Pancreas (tissue), 10 donors: ENCODE results near the gene GATA3. TPM values are rescaled to one million over a fixed set of nuclear protein-coding genes. Genes with fewer than 3 reads are reported as not detected.

Source experiments
- ATAC-seq, 4 donors: fragments of 200-7000 bp; cut with Tn5 transposase; one replicate each; pipeline versions ENCODE4 v1.8.0 to v1.9.1; 2020; ENCODE audit warnings: mild to moderate bottlenecking in 4 of 4, moderate library complexity in 4 of 4
- DNase-seq, 6 donors: peaks; one replicate each; pipeline ENCODE4 v3.0.0-alpha.2; 2020
- FAIRE-seq: peaks from 2 replicates; lab custom pipeline; 2012; peaks lifted over from hg19 to GRCh38; lab: Jason Lieb, UNC
- H3K27ac ChIP-seq, 4 donors: fragments of 200-600 bp; sonication (generic); 1 replicate in 3 of 4; 2 replicates in 1 of 4; pipeline versions ENCODE4 v1.5.0 to v1.8.0; 2020
- H3K27me3 ChIP-seq, 4 donors: fragments of 200-600 bp; one replicate each; pipeline ENCODE4 v1.8.0; 2021
- H3K36me3 ChIP-seq, 3 donors: fragments of 200-600 bp; sonication (generic) in 1 of 3; one replicate each; pipeline versions ENCODE4 v1.5.0 to v1.8.0; 2020 to 2021
- H3K4me1 ChIP-seq, 3 donors: fragments of 200-600 bp; one replicate each; pipeline ENCODE4 v1.8.0; 2021
- H3K4me3 ChIP-seq, 4 donors: fragments of 200-600 bp; sonication (generic) in 2 of 4; one replicate each; pipeline versions ENCODE4 v1.5.0 to v1.8.0; 2020 to 2021
- H3K9me3 ChIP-seq, 4 donors: fragments of 200-600 bp; one replicate each; pipeline ENCODE4 v1.8.0; 2021
- WGBS, 2 donors: extraction: QIAGEN DNeasy Blood & Tissue Kit; methylation state at CpG; one replicate each; pipeline ENCODE4 v1.1.7; 2013; 5-methylcytosine and 5-hydroxymethylcytosine counted together
- intact Hi-C, 3 donors: fragments of 100-400 bp; cut with DNase I; formaldehyde crosslinking; loops; one replicate each; pipeline versions ENCODE4 v1.11.1 to v1.14.2; 2022
- polyA plus RNA-seq, 2 donors: library from polyadenylated mRNA; stranded (reverse); fragments of 200-250 nt; gene quantifications; one replicate each; pipeline ENCODE4 v1.2.3, GENCODE V29; 2013
- total RNA-seq, 6 donors: library from RNA; stranded (reverse); fragmentation: NEBNext Ultra II Directional in 4 of 6; extraction: Animal tissue kit (Norgen Biotek cat#: 25700) in 4 of 6; gene quantifications; one replicate each; pipeline versions ENCODE4 v1.2.1 to v1.2.4, GENCODE V29; 2021 to 2023
- TF ChIP-seq, protein P1 (sequence below), 4 donors: fragments of 200-600 bp; sonication (generic) in 3 of 4; IDR thresholded peaks; one replicate each; pipeline versions ENCODE4 v1.5.0 to v1.8.0; 2021; ENCODE audit warnings: antibody characterized with exemption in 4 of 4
- donor health status: healthy with polysubstance abuse.
- donor health status: DM: no; HTN: no; CAD: no; lungs with moderate emphysema.
- donor health status: DM: no; HTN: no; CAD: no.
- donor health status: control.
- donor health status: control.
- donor health status: Bipolar disorder and iron deficiency.
- donor health status: DM: yes; HTN: yes; CAD: no.
- donor health status: DM: no; HTN: no; CAD: no.
- donor health status: DM: no; HTN: no; CAD: no.
- donor health status: DM: yes; HTN: yes; CAD: no.

The GATA3 gene
- total and polyA plus RNA-seq, 8 donors = 0.11 to 0.38 (median 0.23) TPM; not detected in 2

- no peaks in the 10 kb centered on the region for H3K36me3 ChIP-seq
- no peak for ATAC-seq
- H3K4me1 ChIP-seq = no peaks in the 10 kb centered on the region
- 70 to 81% methylated on average over 2 of the region's 2 CpGs for WGBS, 2 donors
- no peak overlapping the region for H3K4me3 ChIP-seq
- H3K27me3 ChIP-seq = no peaks in the 10 kb centered on the region
- no peak for FAIRE-seq
- H3K27ac ChIP-seq = no peak overlapping the region
- intact Hi-C loops = no loop called here
- no peak for DNase-seq
- no peaks in the 10 kb centered on the region for H3K9me3 ChIP-seq
- TF ChIP-seq, protein P1, sequence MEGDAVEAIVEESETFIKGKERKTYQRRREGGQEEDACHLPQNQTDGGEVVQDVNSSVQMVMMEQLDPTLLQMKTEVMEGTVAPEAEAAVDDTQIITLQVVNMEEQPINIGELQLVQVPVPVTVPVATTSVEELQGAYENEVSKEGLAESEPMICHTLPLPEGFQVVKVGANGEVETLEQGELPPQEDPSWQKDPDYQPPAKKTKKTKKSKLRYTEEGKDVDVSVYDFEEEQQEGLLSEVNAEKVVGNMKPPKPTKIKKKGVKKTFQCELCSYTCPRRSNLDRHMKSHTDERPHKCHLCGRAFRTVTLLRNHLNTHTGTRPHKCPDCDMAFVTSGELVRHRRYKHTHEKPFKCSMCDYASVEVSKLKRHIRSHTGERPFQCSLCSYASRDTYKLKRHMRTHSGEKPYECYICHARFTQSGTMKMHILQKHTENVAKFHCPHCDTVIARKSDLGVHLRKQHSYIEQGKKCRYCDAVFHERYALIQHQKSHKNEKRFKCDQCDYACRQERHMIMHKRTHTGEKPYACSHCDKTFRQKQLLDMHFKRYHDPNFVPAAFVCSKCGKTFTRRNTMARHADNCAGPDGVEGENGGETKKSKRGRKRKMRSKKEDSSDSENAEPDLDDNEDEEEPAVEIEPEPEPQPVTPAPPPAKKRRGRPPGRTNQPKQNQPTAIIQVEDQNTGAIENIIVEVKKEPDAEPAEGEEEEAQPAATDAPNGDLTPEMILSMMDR (IDR thresholded peaks at IDR 0.05) = no peak
Observed at GRCh38 chr10:8105932-8106331, 51.4 kb downstream of the GATA3 start.

DNA sequence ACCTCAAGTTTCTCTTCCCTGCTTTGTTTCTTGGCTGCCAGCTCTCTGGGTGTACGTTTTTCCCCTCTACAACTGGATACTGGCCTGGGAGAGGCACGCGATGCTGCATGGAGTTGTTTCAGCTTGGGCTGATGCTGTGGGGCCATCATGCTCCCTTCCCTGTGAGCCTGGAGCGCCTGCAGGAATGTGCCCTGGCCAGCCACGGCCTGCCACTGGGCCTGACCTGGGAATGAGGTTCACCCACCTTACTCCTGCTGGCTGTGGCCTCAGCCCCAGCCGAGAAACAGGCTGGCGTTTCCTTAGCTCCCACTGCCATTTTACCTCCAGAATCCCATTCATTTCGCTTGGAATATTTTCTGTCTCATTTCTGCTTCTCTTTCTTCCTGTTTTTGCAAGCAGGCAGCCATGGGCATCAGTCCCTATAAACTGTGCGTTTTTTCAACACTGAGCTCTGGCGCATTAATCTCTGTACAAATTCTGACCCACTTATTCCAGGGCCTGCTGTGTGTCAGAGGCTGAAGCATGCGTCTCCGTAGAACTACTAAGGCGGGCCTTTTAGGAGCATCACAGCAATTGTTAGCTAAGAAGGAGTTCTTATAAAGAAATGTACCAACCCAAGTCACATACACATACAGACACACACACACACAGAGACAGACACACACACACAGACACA, 57.9 kb downstream of the GATA3 start:
- no peak for FAIRE-seq
- no peak overlapping the region for H3K27ac ChIP-seq
- WGBS, 2 donors = 84 to 88% methylated on average over 13 of the region's 13 CpGs
- no peak for ATAC-seq
- intact Hi-C loops = no loop called here
- H3K9me3 ChIP-seq = no peaks in the 10 kb centered on the region
- H3K27me3 ChIP-seq = no peaks in the 10 kb centered on the region
- TF ChIP-seq, protein P1 (IDR thresholded peaks at IDR 0.05) = no peak
- H3K4me1 ChIP-seq = no peaks in the 10 kb centered on the region
- H3K36me3 ChIP-seq = no peaks in the 10 kb centered on the region
- H3K4me3 ChIP-seq = no peak overlapping the region
- no peak for DNase-seq

DNA sequence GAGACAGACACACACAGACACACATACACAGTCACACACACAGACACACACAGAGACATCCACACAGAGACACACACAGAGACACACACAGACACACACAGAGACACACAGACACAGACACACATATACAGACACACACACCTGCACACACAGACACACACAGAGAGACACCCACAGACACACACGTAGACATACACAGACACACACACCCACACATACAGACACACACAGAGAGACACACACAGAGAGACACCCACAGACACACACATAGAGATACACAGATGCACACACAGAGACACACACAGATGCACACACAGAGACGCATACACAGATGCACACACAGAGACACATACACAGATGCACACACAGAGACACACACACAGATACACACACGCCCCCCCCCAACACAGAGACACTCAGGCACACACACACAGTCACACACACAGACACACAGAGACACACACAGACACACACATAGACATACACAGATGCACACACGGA, 58.5 kb downstream of the GATA3 start:
- H3K27me3 ChIP-seq = no peaks in the 10 kb centered on the region
- no peaks in the 10 kb centered on the region for H3K9me3 ChIP-seq
- ATAC-seq (no peak), DNase-seq (no peak), FAIRE-seq (no peak)
- H3K4me1 ChIP-seq = no peaks in the 10 kb centered on the region
- TF ChIP-seq, protein P1 (IDR thresholded peaks at IDR 0.05) = no peak
- no peaks in the 10 kb centered on the region for H3K36me3 ChIP-seq
- WGBS, 2 donors = 60 to 84% methylated on average over 4 of the region's 4 CpGs
- H3K4me3 ChIP-seq = no peak overlapping the region
- H3K27ac ChIP-seq = no peak overlapping the region
- intact Hi-C loops = no loop called here

DNA sequence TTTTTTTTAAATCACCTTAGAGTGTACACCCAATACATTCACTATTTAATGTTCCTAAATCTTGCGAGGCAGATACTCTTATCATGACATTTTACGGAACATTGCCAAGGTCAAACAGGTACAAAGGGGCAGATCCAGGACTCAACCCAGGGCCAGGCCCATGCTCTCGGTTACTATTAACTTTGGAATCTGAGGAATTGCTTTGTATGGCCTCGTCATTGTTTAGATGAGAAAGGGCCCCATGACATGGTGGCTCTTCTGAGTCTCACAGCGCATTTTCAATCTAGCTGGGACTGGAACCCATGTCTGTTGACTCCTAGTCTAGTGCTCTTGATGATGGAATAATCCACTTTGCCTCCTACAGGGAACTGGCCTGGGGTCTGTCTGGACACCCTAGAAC, 59.1 kb downstream of the GATA3 start:
- FAIRE-seq = no peak

More for the DNA sequence above, 59.1 kb downstream of the GATA3 start:
- H3K27me3 ChIP-seq = no peaks in the 10 kb centered on the region
- 49 to 53% methylated on average over 5 of the region's 5 CpGs for WGBS, 2 donors
- H3K4me3 ChIP-seq = no peak overlapping the region
- no peaks in the 10 kb centered on the region for H3K9me3 ChIP-seq
- no peaks in the 10 kb centered on the region for H3K36me3 ChIP-seq
- ATAC-seq (no peak), DNase-seq (no peak)
- intact Hi-C loops = no loop called here
- TF ChIP-seq, protein P1 (IDR thresholded peaks at IDR 0.05) = no peak
- H3K4me1 ChIP-seq = no peaks in the 10 kb centered on the region
- no peak overlapping the region for H3K27ac ChIP-seq
